GM12878 (cell line): ENCODE data around the gene POFUT1.
"Not testable (repeated sequence)": the region's sequence is repeated elsewhere in the genome, so short reads cannot be mapped to it uniquely, and the experiment has no call there.

Experiments
- EED ChIP-seq: sonication (generic); IDR thresholded peaks from 2 replicates; pipeline ENCODE4 v1.6.1; 2016; ENCODE audit warnings: antibody characterized with exemption, low read depth
- EP300 ChIP-seq, 2 experiments: fragments of 150-350 bp in 1 of 2; IDR thresholded peaks; 2 replicates each; pipeline ENCODE4 v1.6.1; 2011 to 2012; ENCODE audit warnings: low read depth in 2 of 2, low read length in 2 of 2, borderline replicate concordance in 1 of 2, improper control_type of control experiment in 1 of 2, inconsistent platforms in 1 of 2; ENCODE audit not compliant: control insufficient read depth in 1 of 2
- EZH2 ChIP-seq: IDR thresholded peaks from 2 replicates; pipeline ENCODE4 v1.6.1; 2012; ENCODE audit warnings: low read depth, mild to moderate bottlenecking, control low read depth, inconsistent platforms, low read length, borderline replicate concordance; ENCODE audit not compliant: control insufficient read depth
- FOXK2 ChIP-seq: fragments of 450-650 bp; IDR thresholded peaks from 2 replicates; pipeline ENCODE4 v1.6.1; 2017; ENCODE audit warnings: mild to moderate bottlenecking, moderate library complexity
- IRF4 ChIP-seq: IDR thresholded peaks from 2 replicates; pipeline ENCODE4 v1.6.1; 2011; ENCODE audit warnings: low read depth, low read length
- TF ChIP-seq, protein P1 (sequence below), 3 experiments: IDR thresholded peaks in 2 of 3; conservative IDR thresholded peaks in 1 of 3; 2 replicates each; pipeline ENCODE4 v1.5.1; 2011; ENCODE audit warnings: low read depth in 3 of 3, low read length in 3 of 3, mild to moderate bottlenecking in 3 of 3, control low read depth in 2 of 3, moderate library complexity in 2 of 3, inconsistent platforms in 1 of 3, mixed read lengths in 1 of 3; ENCODE audit not compliant: control insufficient read depth in 2 of 3, insufficient read depth in 1 of 3; ENCODE audit errors: extremely low read depth in 1 of 3

DNA sequence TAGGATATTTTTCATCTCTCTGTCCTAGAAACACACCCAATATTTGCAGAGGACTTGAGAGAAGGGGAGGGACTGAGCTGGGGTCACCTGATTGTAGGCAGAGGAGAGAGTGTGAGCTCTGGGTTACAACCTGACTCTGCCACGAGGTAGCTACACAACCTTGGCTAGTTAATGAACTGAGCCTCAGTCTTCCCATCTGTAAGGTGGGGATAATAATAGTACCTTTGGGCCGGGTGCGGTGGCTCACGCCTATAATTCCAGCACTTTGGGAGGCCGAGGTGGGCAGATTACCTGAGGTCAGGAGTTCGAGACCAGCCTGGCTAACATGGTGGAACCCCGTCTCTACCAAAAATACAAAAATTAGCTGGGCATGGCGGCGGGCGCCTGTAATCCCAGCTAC, 53.3 kb downstream of the POFUT1 start:
- TF ChIP-seq EZH2; EED; EP300 (IDR thresholded peaks at IDR 0.05; ENCODE audit: borderline replicate concordance in 1 of 2, control insufficient read depth in 1 of 2, low read depth in 2 of 2, low read length in 2 of 2); FOXK2; IRF4: not testable (repeated sequence)
- TF ChIP-seq, protein P1, sequence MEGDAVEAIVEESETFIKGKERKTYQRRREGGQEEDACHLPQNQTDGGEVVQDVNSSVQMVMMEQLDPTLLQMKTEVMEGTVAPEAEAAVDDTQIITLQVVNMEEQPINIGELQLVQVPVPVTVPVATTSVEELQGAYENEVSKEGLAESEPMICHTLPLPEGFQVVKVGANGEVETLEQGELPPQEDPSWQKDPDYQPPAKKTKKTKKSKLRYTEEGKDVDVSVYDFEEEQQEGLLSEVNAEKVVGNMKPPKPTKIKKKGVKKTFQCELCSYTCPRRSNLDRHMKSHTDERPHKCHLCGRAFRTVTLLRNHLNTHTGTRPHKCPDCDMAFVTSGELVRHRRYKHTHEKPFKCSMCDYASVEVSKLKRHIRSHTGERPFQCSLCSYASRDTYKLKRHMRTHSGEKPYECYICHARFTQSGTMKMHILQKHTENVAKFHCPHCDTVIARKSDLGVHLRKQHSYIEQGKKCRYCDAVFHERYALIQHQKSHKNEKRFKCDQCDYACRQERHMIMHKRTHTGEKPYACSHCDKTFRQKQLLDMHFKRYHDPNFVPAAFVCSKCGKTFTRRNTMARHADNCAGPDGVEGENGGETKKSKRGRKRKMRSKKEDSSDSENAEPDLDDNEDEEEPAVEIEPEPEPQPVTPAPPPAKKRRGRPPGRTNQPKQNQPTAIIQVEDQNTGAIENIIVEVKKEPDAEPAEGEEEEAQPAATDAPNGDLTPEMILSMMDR (IDR thresholded peaks at IDR 0.05 in 2 of 3, conservative IDR thresholded peaks at IDR 0.05 in 1 of 3; ENCODE audit: control insufficient read depth in 2 of 3, extremely low read depth in 1 of 3, insufficient read depth in 1 of 3, low read depth in 3 of 3, low read length in 3 of 3), result not testable (repeated sequence)
